Smooth muscle cell (in vitro differentiated cells): ENCODE measurements around the gene PPARA. TPM values are rescaled to one million over a fixed set of nuclear protein-coding genes. Genes with fewer than 3 reads are reported as not detected.

Experiments used
- DNase-seq: peaks from one replicate; lab custom pipeline; 2025; ENCODE audit not compliant: unreplicated experiment; lab: John Stamatoyannopoulos, UW
- H2AFZ ChIP-seq: fragments of 200-600 bp; sonication (generic); 2 replicates; pipeline ENCODE4 v1.6.0; 2016; ENCODE audit warnings: antibody characterized with exemption, low read depth, mild to moderate bottlenecking
- H3F3A ChIP-seq: fragments of 200-600 bp; sonication (generic); 2 replicates; pipeline ENCODE4 v1.6.0; 2017; ENCODE audit warnings: antibody characterized with exemption, low read depth
- H3K27ac ChIP-seq: fragments of 200-600 bp; sonication (generic); 2 replicates; pipeline ENCODE4 v1.5.1; 2016; ENCODE audit warnings: low read depth, mild to moderate bottlenecking
- H3K27me3 ChIP-seq: fragments of 200-600 bp; sonication (generic); 2 replicates; pipeline ENCODE4 v1.6.1; 2016; ENCODE audit warnings: low read depth, mild to moderate bottlenecking
- H3K36me3 ChIP-seq: fragments of 200-600 bp; sonication (generic); 2 replicates; pipeline ENCODE4 v1.5.1; 2016; ENCODE audit warnings: low read depth
- H3K4me1 ChIP-seq: fragments of 200-600 bp; sonication (generic); 2 replicates; pipeline ENCODE4 v1.5.1; 2016; ENCODE audit warnings: low read depth
- H3K4me2 ChIP-seq: fragments of 200-600 bp; sonication (generic); 2 replicates; pipeline ENCODE4 v1.6.0; 2016; ENCODE audit warnings: mild to moderate bottlenecking
- H3K4me3 ChIP-seq: fragments of 200-600 bp; sonication (generic); 2 replicates; pipeline ENCODE4 v1.5.1; 2016; ENCODE audit warnings: mild to moderate bottlenecking
- H3K79me2 ChIP-seq: fragments of 200-600 bp; sonication (generic); 2 replicates; pipeline ENCODE4 v1.6.0; 2016; ENCODE audit warnings: low read depth, mild to moderate bottlenecking
- H3K9ac ChIP-seq: fragments of 200-600 bp; sonication (generic); 2 replicates; pipeline ENCODE4 v1.6.0; 2016; ENCODE audit warnings: low read depth
- H3K9me3 ChIP-seq: fragments of 200-600 bp; sonication (generic); replicated peaks from 2 replicates; pipeline ENCODE4 v1.5.1; 2016; ENCODE audit warnings: low read depth
- H4K20me1 ChIP-seq: fragments of 200-600 bp; sonication (generic); 2 replicates; pipeline ENCODE4 v1.6.0; 2016; ENCODE audit warnings: low read depth
- CTCF ChIP-seq: fragments of 200-600 bp; sonication (generic); IDR thresholded peaks from 2 replicates; pipeline ENCODE4 v1.5.1; 2017; ENCODE audit warnings: borderline replicate concordance, mild to moderate bottlenecking, antibody characterized with exemption; ENCODE audit not compliant: insufficient read depth, poor library complexity, severe bottlenecking
- WGBS: methylation state at CpG from one replicate; pipeline ENCODE4 v1.1.7; 2016; ENCODE audit warnings: low lambda C conversion rate; 5-methylcytosine and 5-hydroxymethylcytosine counted together
- polyA plus RNA-seq: library from polyadenylated mRNA; unstranded; fragments of >200 nt; fragmentation: Nextera tagmentation; extraction: Ambion mirVana; gene quantifications from 2 replicates; pipeline ENCODE4 v1.2.1, GENCODE V29; 2016
- total RNA-seq: library from RNA; depleted of rRNA; stranded (reverse); fragments of >200 nt; gene quantifications from 2 replicates; pipeline ENCODE4 v1.2.3, GENCODE V29; 2014

Gene PPARA
- total and polyA plus RNA-seq, 2 experiments from 2014 or later: 9.2 to 18.0 TPM

GRCh38 chr22:46105494-46106278, 44.6 kb upstream of the PPARA start:
- no peak overlapping the region for H2AFZ ChIP-seq
- no peak for DNase-seq
- no peaks in the 10 kb centered on the region for H3F3A ChIP-seq
- TF ChIP-seq CTCF: no peak
- H3K4me1 ChIP-seq: no peaks in the 10 kb centered on the region
- H4K20me1 ChIP-seq: no peaks in the 10 kb centered on the region
- H3K9me3 ChIP-seq: no peaks in the 10 kb centered on the region
- H3K4me2 ChIP-seq: peak overlapping the region; percentile 35
- no peaks in the 10 kb centered on the region for H3K27me3 ChIP-seq
- H3K36me3 ChIP-seq: no peaks in the 10 kb centered on the region
- no peaks in the 10 kb centered on the region for H3K79me2 ChIP-seq
- 73% methylated on average over 25 of the region's 25 CpGs for WGBS
- H3K9ac ChIP-seq: no peak overlapping the region
- no peak overlapping the region for H3K4me3 ChIP-seq
- peak overlapping the region; percentile 15 for H3K27ac ChIP-seq

- no peaks in the 10 kb centered on the region for H3F3A ChIP-seq
- WGBS: 88% methylated on average over 16 of the region's 19 CpGs
- H3K79me2 ChIP-seq: no peaks in the 10 kb centered on the region
- no peaks in the 10 kb centered on the region for H3K36me3 ChIP-seq
- H3K27ac ChIP-seq: peak overlapping the region; percentile 15
- no peaks in the 10 kb centered on the region for H4K20me1 ChIP-seq
- no peaks in the 10 kb centered on the region for H3K4me1 ChIP-seq
- TF ChIP-seq CTCF: no peak
- H3K4me3 ChIP-seq: no peak overlapping the region
- H3K9me3 ChIP-seq: no peaks in the 10 kb centered on the region
- DNase-seq: no peak
- H2AFZ ChIP-seq: no peak overlapping the region
- no peaks in the 10 kb centered on the region for H3K27me3 ChIP-seq
- no peak overlapping the region for H3K9ac ChIP-seq
- H3K4me2 ChIP-seq: peak overlapping the region; percentile 35
These were observed 43.9 kb upstream of the PPARA start for GRCh38 chr22:46106279-46107022.

- H3K27ac ChIP-seq: no peak overlapping the region
These were observed 43.1 kb upstream of the PPARA start for GRCh38 chr22:46107089-46107664.

More at GRCh38 chr22:46107089-46107664, 43.1 kb upstream of the PPARA start:
- Histone ChIP-seq H2AFZ (no peak overlapping the region), H4K20me1 (no peaks in the 10 kb centered on the region), H3K9ac (no peak overlapping the region), H3K79me2 (no peaks in the 10 kb centered on the region), H3K4me3 (no peak overlapping the region), H3F3A (no peaks in the 10 kb centered on the region), H3K9me3 (no peaks in the 10 kb centered on the region), H3K27me3 (no peaks in the 10 kb centered on the region), H3K4me2 (no peak overlapping the region), H3K4me1 (peaks cover 3% of the 10 kb centered on the region), H3K36me3 (no peaks in the 10 kb centered on the region)
- no peak for TF ChIP-seq CTCF
- DNase-seq: no peak
- WGBS: 95% methylated on average over 35 of the region's 35 CpGs
